HG03439 (cell line): ENCODE data around the gene EGFL8.
A peak's percentile ranks its signal among the peaks of the same experiment; 100 is the strongest.

ENCODE experiments used
- ATAC-seq: cut with Tn5 transposase; IDR thresholded peaks from one replicate; pipeline ENCODE4 v1.9.1; 2021; ENCODE audit warnings: mild to moderate bottlenecking, moderate library complexity; ENCODE audit not compliant: unreplicated experiment

Gene EGFL8

GRCh38 chr6:32167154-32167760 is 2.9 kb downstream of the EGFL8 start:
- no peak for ATAC-seq

- ATAC-seq, result no peak
Observed at GRCh38 chr6:32167761-32168262, 3.4 kb downstream of the EGFL8 start.

- no peak for ATAC-seq
Observed at GRCh38 chr6:32168350-32168749, 4.0 kb downstream of the EGFL8 start.

GRCh38 chr6:32168807-32169591 is 4.6 kb downstream of the EGFL8 start:
- no peak for ATAC-seq

- no peak for ATAC-seq
Observed at GRCh38 chr6:32170294-32170693, 5.9 kb downstream of the EGFL8 start.

- no peak for ATAC-seq
Observed at GRCh38 chr6:32171234-32171633, 6.8 kb downstream of the EGFL8 start.

GRCh38 chr6:32173051-32173727 is 8.8 kb downstream of the EGFL8 start:
- no peak for ATAC-seq

GRCh38 chr6:32174416-32174815 is 10.0 kb downstream of the EGFL8 start:
- no peak for ATAC-seq

GRCh38 chr6:32175322-32175710 is 10.9 kb downstream of the EGFL8 start:
- no peak for ATAC-seq

GRCh38 chr6:32175711-32176475 is 11.5 kb downstream of the EGFL8 start, which contains the start of gene AGPAT1:
TSS of gene AGPAT1 (minus strand) at chr6:32176084. CDS start at chr6:32171496, 4,588 bp downstream.
- no peak for ATAC-seq

GRCh38 chr6:32176476-32177182 is 12.2 kb downstream of the EGFL8 start:
- ATAC-seq, result no peak

- peak; percentile 4 for ATAC-seq
Observed at GRCh38 chr6:32177183-32177787, 12.9 kb downstream of the EGFL8 start.

- ATAC-seq, result peak; percentile 81
Observed at GRCh38 chr6:32177788-32178546, 13.6 kb downstream of the EGFL8 start, which contains the start of gene RNF5. TSS of gene RNF5 (plus strand) at chr6:32178405. CDS start at chr6:32178512, 107 bp downstream.

GRCh38 chr6:32178547-32179440 is 14.4 kb downstream of the EGFL8 start:
- no peak for ATAC-seq

- no peak for ATAC-seq
Observed at GRCh38 chr6:32179766-32180405, 15.5 kb downstream of the EGFL8 start.

- ATAC-seq, result no peak
Observed at GRCh38 chr6:32181148-32181702, 16.8 kb downstream of the EGFL8 start.

GRCh38 chr6:32181915-32182529 is 17.6 kb downstream of the EGFL8 start:
- no peak for ATAC-seq
